GM21825 (cell line): ENCODE data around the gene PSAPL1.

Experiments used
- ATAC-seq: cut with Tn5 transposase; IDR thresholded peaks from one replicate; pipeline ENCODE4 v1.9.1; 2021; ENCODE audit warnings: mild to moderate bottlenecking, moderate library complexity; ENCODE audit not compliant: unreplicated experiment

The PSAPL1 gene

DNA sequence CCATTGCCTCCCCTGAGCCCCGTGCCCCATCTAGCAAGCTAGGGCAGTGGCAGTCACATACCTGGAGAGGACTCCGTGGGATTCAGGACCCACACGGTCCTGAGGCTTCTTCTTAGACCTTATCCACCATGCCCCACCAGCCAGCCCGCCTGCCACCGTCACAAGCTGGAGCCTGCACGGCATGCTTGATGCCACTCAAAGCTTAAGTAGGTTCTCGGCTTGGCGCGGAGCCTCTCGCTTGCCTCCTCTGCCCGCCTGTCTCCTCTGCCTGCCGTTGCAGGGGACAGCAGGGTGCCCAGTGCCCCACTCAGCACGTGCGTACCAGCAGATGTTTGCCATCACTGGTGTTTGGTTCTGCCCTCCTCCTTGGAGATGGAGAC, 14.1 kb downstream of the PSAPL1 start:
- no peak for ATAC-seq

DNA sequence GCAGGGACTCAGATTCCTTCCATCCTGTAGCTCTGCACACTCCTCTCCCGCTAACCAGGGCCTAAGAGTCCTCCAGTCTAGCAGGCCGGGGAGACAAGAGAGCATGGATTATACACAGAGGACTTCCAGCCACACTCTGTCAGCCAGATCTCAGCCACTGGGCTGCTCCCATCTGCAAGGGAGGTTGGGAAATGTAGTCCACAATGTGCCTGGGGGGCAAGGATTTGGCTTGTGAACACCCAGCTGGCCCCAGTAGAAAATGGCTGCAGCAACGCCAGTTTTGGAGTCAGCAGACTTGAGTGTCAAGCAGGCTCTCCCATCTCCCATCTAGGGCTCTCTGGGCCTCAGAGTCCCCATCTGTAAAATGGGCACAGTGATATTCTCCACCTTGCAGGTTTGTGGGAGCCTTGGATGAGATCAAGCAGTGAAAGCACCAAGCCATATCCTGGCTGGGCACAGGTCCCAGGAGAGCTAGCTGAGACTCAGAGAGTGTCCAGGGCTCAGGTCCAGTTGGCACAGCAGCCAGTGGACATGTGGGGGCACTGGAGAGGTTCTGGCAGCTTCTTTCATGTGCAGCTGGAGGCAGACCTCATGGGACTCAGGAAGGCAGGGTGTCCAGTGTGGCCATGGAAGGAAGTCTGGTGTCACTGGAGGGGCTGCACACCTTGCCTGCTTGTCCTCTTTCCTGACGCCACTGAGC, 14.6 kb downstream of the PSAPL1 start:
- ATAC-seq: no peak

DNA sequence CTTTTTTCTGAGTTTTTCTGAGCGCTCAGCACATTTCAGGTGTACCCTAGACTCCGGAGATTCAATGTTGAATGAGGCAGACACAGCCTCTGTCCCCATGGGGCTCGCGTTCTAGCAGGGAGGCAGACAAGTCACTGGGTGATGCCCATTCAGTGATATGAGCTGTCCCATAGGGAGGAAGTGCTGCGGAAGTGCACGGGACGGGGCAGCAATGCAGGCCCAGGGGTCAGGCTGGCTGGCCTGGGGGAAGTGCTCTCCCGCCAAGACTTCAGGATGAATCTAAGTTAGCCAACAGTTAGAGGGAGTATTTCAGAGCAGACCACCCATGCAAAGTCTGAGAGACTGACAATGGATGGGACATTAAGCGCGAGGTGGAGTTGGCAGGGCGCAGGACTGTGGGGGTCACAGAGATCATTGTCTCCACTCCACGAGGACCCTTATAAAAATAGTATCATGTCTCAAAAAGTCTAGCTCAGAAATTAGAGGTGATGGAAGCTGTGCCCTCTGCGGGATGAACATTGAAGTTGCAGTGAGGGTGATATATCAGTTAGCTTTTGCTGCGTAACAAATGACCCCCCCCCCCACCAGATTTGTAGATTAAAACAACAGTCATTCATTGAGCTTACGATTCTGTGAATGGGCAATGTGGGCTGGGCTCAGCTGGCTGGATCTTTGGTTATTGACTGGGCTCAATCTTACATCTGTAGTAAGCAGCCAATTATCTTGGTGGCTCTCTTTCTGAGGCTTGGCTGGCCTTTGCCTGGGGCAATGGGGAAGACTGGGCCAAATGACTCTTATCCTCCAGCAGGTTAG, 16.4 kb downstream of the PSAPL1 start:
- ATAC-seq: no peak

DNA sequence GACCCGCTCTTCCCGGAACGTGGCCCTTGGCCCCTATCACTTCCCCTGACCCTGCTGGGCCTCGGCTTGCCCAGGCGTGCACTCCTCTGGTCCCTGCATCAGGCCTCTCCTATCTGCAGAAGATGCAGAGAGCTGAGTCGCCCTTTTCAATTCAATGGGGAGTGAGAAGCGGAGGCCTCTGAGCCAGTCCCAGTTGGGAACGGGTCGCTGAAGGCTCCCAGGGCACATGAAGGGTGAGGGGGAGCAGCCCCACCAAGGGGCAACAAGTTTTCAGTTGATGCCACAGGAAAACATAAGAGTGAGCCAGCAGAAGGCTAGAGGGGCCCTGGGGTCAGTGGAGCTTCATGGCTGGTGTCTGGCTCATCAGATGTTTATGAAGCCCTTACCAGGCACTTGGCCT, 17.1 kb downstream of the PSAPL1 start:
- no peak for ATAC-seq

DNA sequence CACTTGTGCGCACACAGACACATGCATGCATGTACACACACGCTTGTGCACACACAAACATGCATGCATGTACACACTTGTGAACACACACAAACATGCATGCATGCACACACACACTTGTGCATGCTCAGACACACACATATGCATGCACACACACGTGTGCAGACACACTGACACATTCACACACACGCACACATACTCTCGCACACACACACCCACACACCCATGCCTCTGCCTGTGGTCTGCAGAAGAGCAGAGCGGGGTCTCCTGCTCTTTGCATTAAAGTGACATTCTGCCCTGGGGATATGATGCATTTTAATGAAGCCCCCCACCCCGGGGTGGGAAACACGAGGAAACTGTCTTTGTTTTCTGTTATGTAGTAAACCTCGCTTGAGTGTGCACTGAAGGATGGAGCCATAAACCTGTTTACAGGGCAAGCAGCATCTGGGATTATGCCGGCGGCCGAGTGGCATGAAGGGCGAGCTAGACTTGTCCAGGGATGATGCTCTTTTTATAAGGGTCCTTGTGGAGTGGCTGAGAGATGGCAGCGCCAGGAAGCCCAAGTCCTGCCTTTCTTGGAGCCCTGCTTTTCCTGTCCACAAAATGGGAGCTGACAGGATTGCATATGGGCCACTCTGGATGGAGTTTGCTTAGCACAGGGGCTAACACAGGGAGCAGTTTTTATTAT, 17.8 kb downstream of the PSAPL1 start:
- no peak for ATAC-seq

DNA sequence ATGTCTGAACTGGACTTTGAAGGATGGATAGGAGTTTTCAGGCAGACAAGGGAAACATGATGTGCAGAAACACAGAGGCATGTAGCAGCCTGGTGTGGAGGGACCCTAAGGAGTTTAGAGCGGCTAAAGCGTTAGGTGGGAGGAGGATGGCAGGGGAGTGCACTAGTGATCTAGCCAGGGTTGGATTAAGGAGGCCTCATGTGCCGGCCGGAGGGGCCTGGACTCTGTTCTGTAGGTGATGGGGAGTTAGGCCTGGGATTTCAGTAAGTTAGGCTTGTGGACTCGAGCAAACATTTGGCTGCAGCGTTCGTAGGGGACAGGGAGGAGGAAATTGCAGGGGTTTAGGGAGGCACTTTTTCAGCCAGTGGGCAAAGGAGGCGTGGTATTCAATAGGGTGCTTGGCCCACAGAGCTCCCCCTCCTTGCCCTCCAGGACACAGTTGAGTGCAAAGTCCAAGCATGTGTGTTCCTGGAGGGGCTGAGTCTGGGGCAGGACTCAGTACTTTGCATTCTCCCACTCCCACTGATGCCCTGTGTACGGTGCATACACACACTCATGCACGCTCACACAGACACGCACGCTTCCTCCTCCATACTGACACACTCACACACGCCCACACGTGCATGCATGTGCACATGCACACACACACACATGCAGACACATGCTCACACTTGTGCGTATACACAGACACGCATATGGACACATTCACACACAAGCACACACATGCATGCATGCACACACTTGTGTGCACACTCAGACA, 18.6 kb downstream of the PSAPL1 start:
- no peak for ATAC-seq

DNA sequence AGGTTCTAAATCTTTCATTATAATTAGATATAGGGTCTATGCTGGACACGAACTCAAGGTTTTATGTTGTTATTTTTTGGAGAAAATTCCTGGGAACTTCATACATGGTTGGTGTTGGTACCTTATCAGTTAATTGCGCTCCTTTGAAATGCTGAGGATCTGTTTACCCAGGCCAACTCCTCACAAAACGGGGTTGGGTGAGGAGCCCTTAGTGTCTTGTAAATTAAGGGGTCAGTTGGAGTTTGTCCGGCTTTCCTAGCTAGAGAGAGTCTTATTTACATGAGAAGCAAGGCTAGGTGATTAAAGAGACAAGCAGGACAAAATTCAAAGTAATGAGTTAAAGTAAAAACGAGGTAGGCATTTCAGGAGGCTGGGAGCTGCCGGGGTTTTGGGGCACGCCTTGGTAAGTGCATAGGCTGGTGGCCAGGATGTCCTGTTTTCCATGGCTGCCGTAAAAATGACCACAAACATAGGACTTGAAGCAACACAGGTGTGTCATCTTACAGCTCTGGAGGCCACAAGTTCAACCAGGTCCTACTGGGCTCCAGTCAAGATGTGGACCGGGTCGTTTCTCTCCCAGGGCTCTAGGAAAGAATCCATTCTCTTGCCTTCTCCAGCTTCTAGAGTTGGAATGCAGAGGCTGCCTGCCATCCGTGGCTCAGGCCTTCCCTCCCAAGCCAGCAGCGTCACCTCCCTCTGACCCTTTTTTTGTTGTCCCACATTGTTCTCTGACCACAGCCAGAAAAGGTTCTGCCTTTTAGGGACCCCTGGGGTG, 19.8 kb downstream of the PSAPL1 start:
- ATAC-seq: no peak

DNA sequence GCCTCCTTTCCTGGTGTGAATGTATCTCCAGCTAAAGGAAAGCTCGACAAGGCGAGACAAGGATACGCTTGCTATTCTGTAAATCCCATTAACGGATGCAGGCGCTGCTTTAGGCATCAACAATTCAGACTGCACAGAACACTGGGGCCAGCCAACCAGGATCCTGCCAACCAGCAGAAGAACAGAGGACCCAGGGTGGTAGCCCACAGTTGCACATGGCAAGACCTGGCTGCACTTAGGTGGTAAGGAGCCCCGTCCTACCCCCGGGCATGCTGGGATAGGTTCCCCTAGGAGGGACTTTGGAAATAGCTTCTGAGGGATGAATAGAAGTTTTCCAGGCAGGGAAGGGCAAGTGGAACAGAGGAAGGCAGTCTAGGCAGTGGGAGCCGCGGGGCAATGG, 20.7 kb downstream of the PSAPL1 start:
- no peak for ATAC-seq

DNA sequence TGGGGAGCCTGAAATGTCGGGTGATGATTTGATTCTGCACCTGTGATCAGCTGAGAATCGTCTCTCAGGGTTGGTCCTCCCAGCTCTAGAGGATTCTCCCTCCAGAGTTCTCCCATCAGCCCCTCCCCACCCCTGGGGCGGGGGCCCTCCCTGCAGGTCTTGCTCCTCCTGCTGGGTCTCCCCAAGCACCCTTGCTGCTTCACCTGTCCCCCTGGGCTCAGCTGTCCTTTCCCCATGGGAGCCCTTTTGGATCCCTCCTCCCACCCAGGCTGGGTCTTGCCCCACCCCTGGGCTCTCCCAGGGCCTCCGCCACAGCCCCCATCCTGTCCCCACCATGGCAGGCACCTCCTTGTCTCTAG, 22.2 kb downstream of the PSAPL1 start:
- no peak for ATAC-seq

DNA sequence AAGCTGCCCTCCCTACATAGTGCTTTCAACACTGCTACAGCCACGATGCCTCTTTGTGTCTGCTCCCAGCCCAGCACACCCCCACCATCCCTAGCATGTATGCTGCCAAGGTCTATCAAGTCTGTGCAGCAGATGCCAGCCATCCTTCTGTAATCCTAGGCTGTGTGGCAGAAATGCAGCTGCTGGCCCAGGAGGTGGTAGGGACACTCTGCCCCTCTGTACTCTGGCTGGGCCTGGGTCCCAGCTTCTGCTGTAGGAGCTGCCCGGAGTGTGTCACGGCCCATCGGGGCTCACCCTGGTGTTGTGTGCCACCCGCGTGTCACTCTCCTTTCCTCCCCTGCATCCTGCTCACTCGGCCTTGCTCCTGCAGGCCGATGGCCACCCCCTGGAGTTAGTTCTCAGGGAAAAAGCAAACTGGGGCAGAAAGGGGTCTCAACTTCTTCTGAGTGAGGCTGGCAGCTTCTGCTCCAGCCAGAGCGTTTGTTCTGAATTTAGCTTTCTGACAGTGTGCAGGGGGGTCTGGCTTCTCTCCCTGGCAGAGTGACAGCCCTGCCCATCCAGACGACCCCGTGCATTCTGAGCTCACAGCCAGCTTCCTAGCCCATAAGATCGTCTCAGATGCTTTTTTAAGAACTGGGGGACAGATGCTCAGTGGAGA, 22.7 kb downstream of the PSAPL1 start:
- ATAC-seq: no peak

DNA sequence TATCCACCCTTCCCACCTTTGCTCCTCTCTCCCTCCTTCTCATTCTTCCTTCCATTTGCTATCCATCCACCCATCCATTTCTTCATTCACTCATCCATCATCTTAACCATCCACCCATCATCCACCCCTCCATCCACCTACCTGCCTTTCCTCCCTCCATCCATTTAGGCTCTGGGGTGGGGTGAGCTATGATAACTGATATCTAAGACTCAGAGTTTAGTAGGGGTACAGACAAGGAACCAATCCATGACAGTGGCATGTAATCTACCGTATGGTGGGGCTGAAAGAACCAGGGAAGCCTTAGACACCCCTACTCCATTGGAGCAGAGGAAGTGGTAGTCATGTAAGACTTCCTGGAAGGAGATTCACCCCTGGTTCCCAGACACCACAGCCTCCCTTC, 23.2 kb downstream of the PSAPL1 start:
- ATAC-seq: no peak

DNA sequence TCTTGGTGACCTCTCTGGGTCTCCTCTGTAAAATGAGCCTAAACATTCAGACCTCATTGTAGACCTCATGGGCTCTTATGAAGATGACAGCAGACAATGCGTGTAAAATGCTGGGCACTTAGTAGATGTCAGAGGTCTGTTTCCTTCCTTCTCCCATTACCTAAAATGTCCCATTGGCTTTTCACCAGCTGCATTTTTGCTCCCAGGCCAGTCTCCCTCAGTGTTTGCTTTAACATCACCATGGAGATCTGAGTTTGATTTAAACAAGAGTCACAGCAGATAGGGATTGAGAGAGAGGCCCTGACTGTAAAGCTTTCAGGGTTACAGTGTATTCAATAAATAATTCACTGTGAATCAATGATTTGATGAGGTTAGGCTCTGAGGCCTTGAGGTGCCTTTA, 24.3 kb downstream of the PSAPL1 start:
- no peak for ATAC-seq

DNA sequence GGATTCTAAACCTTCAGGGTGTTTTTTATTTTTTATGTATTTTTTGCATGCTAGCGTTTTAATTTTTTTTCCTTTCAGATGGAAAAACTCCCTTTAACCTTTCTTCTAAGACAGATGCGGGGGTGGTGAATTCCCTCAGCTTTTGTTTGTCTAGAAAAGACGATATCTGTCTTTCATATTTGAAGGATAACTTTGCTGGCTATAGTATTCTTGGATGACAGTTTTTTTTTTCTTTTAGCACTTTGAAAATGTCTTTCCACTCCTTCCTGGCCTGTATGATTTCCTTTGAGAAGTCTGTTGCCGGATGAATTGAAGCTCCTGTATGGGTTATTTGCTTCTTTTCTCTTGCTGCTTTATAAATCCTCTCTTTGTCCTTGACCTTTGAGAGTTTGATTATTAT, 26.6 kb downstream of the PSAPL1 start:
- no peak for ATAC-seq

DNA sequence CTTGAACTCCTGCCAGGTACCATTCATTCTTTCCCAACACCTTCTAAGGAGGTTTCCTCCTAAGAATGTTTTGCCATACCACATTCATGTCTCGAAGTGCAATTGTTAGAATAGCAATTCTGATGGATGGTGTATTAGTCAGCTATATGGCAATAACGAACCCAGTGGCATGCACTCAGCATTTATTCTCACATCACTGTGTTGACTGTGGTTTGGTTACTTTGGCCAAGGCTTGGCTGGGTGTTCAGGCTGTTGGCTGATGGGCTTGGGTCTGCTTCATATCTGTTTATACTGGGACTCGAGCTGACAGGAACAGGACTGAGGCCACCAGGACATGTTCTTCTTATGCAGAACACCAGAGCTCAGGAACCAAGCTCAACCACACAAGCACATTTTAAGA, 31.7 kb downstream of the PSAPL1 start:
- ATAC-seq: no peak

DNA sequence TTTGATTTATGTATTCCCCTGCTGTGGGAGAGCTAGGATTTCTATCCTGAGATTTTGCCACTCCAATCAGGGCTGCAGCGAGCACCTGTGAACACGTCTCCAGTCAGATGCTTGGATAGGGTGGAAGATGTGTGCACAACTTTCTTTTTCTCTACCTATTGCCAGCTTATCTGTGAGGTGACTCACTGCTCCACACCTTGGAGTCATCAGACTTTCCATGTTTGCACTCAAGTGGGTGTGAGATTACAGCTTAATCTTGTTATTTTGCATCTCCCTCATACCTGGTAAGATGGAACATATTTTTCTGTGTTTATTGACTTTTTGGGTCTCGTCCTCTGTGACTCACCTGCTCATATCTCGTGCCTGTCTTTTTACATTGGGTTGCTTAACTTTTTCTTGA, 32.2 kb downstream of the PSAPL1 start:
- ATAC-seq: no peak

DNA sequence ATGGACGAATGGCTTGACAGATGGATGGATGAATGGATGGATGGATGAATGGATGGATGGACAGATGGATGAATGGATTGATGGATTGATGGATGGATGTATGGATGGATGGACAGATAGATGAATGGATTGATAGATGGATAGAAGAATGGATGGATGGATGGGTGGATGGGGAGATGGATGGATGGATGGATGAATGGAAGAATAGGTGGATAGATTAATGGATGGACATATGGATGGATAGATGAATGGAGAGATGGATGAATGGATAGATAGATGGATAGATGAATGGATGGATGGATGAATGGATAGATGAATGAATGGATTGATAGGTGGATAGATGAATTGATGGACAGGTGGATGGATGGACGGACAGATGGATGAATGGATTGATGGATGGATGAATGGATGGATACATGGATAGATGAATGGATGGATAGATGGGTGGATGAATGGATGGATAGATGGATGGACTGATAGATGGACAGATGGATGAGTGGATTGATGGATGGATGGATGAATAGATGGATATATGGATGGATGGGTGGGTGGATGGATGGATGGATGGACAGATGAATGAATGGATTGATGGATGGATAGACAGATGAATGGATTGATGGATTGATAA, 33.9 kb downstream of the PSAPL1 start:
- ATAC-seq: no peak

DNA sequence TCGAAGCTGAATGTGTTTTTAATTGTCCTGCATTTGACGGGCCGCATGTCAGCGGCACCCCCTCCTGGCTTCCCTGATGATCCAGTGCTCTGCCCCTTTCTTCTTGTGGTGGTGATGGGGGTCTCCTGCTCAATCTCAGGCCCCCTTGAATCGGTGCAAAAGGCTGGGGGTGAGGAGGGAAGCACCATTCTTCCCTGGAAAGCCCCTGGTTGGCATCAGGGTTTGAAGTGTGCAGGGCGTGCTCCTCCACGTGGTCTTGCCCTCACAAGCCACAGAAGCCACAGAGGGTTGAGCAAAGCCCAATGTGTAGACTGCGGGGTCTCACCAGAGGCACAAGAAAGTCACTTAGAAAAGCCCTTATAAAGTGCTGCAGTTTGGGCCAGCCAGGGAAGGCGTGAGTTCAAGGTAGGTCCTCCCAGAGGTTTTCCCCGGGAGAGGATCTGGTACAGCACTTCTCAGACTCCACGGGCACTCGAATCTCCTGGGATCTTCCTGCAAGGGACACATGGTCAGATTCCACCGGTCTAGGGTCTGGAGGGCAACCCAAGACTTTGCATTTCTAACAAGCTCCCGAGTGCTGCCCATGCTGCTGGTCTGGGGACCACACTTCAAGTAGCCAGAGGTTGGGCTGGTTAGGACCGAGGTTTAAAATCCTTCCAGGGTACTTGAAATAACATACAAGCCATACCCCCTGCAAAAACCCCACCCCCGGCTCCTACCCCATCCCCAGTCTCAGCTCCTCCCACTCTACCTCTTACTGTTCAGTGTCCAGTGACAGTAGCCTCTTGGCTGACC, 35.1 kb downstream of the PSAPL1 start:
- ATAC-seq: no peak

DNA sequence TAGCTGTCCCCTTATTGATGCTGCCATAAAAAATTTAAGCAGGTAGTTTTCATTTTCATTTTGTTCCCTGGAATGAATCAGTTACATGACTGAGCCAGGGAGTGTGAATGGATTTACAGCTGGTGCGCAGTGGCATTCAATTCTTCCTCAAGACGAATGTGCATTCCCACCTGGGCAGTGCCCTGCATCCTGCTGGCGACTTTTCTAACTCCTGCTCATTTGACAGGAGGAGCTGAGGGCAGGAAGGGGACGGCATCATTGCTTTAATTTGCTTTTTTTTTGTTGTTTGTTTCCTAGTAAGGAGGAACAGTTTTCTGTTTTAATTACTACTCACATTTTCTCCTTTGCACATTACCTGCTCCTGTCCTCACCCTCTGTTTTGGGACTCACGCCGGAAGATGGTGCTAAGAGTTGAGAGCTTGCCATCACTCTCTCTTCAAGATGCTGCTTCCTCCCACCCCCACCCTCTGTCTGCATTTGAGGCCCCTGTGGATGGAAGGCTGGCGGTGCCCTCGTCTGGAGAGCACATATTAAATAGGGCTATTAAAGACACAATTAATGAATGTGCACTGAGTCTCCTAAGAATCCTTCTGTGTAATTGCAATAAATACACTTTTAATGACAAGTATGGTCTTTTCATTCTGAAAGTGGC, 35.8 kb downstream of the PSAPL1 start:
- no peak for ATAC-seq

DNA sequence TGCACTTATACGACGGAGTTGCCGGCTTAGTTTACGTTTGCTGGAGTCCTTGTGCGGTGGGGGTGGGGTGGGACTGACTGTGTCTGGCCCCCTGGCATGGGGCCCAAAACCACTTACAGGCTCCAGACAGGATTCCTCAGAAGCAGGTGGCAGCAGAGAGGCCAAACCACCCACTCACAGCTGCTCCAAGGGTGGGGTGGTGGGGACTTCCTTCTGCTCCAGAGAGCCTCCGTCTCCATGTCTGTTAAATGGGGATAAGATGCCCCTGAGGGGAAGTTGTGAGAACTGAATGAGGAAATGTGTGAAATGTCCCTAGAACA, 36.7 kb downstream of the PSAPL1 start:
- no peak for ATAC-seq
